Left ventricle myocardium superior (tissue), 1 donor: ENCODE results near the gene MYO1C. TPM values are rescaled to one million over a fixed set of nuclear protein-coding genes. Genes with fewer than 3 reads are reported as not detected.

Source experiments
- ATAC-seq: fragments of 200-7000 bp; cut with Tn5 transposase; one replicate; pipeline ENCODE4 v1.9.1; 2020; ENCODE audit warnings: mild to moderate bottlenecking, moderate library complexity
- DNase-seq: peaks from one replicate; pipeline ENCODE4 v3.0.0-alpha.2; 2020
- intact Hi-C: fragments of 100-400 bp; cut with micrococcal nuclease; formaldehyde crosslinking; loops from one replicate; pipeline ENCODE4 v1.11.0; 2022
- total RNA-seq: library from RNA; stranded (reverse); fragmentation: NEBNext Ultra II Directional; extraction: Animal tissue kit (Norgen Biotek cat#: 25700); gene quantifications from one replicate; pipeline ENCODE4 v1.2.1, GENCODE V29; 2021
- donor health status: DM: no; HTN: yes; CAD: no; lungs with severe emphysema.

The MYO1C gene
- total RNA-seq, 1 donor from 2014 or later = 200 TPM

GRCh38 chr17:1488826-1489270, 3.6 kb downstream of the MYO1C start:
- intact Hi-C loops = no loop called here
- ATAC-seq (no peak), DNase-seq (no peak)

GRCh38 chr17:1487939-1488825, 4.3 kb downstream of the MYO1C start:
- DNase-seq (peak; percentile 96), ATAC-seq (peak; percentile 73)
- intact Hi-C loops = no loop called here

- DNase-seq (peak; percentile 86), ATAC-seq (peak; percentile 9)
- intact Hi-C loops = no loop called here
Observed at GRCh38 chr17:1486802-1487695, 5.4 kb downstream of the MYO1C start.

- DNase-seq (peak; percentile 85), ATAC-seq (peak; percentile 26)
- intact Hi-C loops = no loop called here
Observed at GRCh38 chr17:1485423-1486376, 6.8 kb downstream of the MYO1C start.

- peak; percentile 68 for DNase-seq
Observed at GRCh38 chr17:1484676-1485422, 7.6 kb downstream of the MYO1C start.

GRCh38 chr17:1484060-1484535, 8.4 kb downstream of the MYO1C start:
- no peak for DNase-seq
- ATAC-seq = no peak
- intact Hi-C loops = no loop called here

More at GRCh38 chr17:1484676-1485422, 7.6 kb downstream of the MYO1C start:
- intact Hi-C loops = no loop called here
- ATAC-seq = peak; percentile 7

- DNase-seq (peak; percentile 71), ATAC-seq (peak; percentile 3)
- intact Hi-C loops = no loop called here
Observed at GRCh38 chr17:1482680-1483079, 9.8 kb downstream of the MYO1C start.

- DNase-seq = peak; percentile 60
- intact Hi-C loops = no loop called here
- ATAC-seq = peak; percentile 12
Observed at GRCh38 chr17:1481736-1482135, 10.8 kb downstream of the MYO1C start.

- DNase-seq (no peak), ATAC-seq (no peak)
- intact Hi-C loops = no loop called here
Observed at GRCh38 chr17:1480747-1481465, 11.6 kb downstream of the MYO1C start.

- DNase-seq (no peak), ATAC-seq (no peak)
- intact Hi-C loops = no loop called here
Observed at GRCh38 chr17:1478418-1478817, 14.1 kb downstream of the MYO1C start.

- intact Hi-C loops = no loop called here
- no peak for ATAC-seq
Observed at GRCh38 chr17:1475321-1475854, 17.1 kb downstream of the MYO1C start.

GRCh38 chr17:1474402-1475189, 17.9 kb downstream of the MYO1C start:
- ATAC-seq (no peak), DNase-seq (no peak)
- intact Hi-C loops = no loop called here

More at GRCh38 chr17:1475321-1475854, 17.1 kb downstream of the MYO1C start:
- no peak for DNase-seq

GRCh38 chr17:1473841-1474240, 18.6 kb downstream of the MYO1C start:
- intact Hi-C loops = no loop called here

GRCh38 chr17:1473170-1473569, 19.3 kb downstream of the MYO1C start:
- no peak for DNase-seq
- intact Hi-C loops = no loop called here
- ATAC-seq = no peak

More at GRCh38 chr17:1473841-1474240, 18.6 kb downstream of the MYO1C start:
- DNase-seq (no peak), ATAC-seq (no peak)

GRCh38 chr17:1471911-1472821, 20.3 kb downstream of the MYO1C start:
- ATAC-seq (no peak), DNase-seq (no peak)
- intact Hi-C loops = no loop called here
